NT2/D1 (cell line): ENCODE measurements around the gene RPS6KA4.

Experiments used
- DNase-seq: peaks from one replicate; pipeline ENCODE4 v3.0.0-alpha.2; 2011; ENCODE audit warnings: low read depth, low spot score
- H3K27me3 ChIP-seq: 2 replicates; pipeline ENCODE4 v1.6.0; 2011; ENCODE audit warnings: mild to moderate bottlenecking; ENCODE audit not compliant: insufficient read length, insufficient read depth
- H3K36me3 ChIP-seq: 2 replicates; pipeline ENCODE4 v1.6.1; 2011; ENCODE audit warnings: mild to moderate bottlenecking, low read length, mixed read lengths; ENCODE audit not compliant: insufficient read depth, insufficient read length
- H3K4me1 ChIP-seq: 2 replicates; pipeline ENCODE4 v1.5.1; 2011; ENCODE audit not compliant: insufficient read depth, insufficient read length
- H3K4me3 ChIP-seq: 2 replicates; pipeline ENCODE4 v1.5.1; 2011; ENCODE audit warnings: low read depth; ENCODE audit not compliant: insufficient read length
- H3K9ac ChIP-seq: 2 replicates; pipeline ENCODE4 v1.6.0; 2011; ENCODE audit warnings: low read depth; ENCODE audit not compliant: insufficient read length
- H3K9me3 ChIP-seq: 2 replicates; pipeline ENCODE4 v1.5.1; 2011; ENCODE audit warnings: mild to moderate bottlenecking, low read length; ENCODE audit not compliant: insufficient read depth
- SUZ12 ChIP-seq: IDR thresholded peaks from 2 replicates; pipeline ENCODE4 v1.6.1; 2011; ENCODE audit not compliant: insufficient read length, insufficient read depth; ENCODE audit errors: extremely low read depth
- YY1 ChIP-seq: IDR thresholded peaks from 2 replicates; pipeline ENCODE4 v1.6.1; 2011; ENCODE audit not compliant: insufficient read length, insufficient read depth
- ZNF274 ChIP-seq: IDR thresholded peaks from 2 replicates; pipeline ENCODE4 v1.6.1; 2011; ENCODE audit warnings: mild to moderate bottlenecking, low read depth, low read length

Gene RPS6KA4

GRCh38 chr11:64352995-64353714 lies 5.8 kb upstream of the RPS6KA4 start:
- no peak overlapping the region for H3K4me3 ChIP-seq
- TF ChIP-seq ZNF274 (no peak), SUZ12 (no peak), YY1 (no peak)
- no peaks in the 10 kb centered on the region for H3K36me3 ChIP-seq
- peaks cover 36% of the 10 kb centered on the region for H3K4me1 ChIP-seq
- DNase-seq, result no peak
- no peaks in the 10 kb centered on the region for H3K9me3 ChIP-seq
- H3K9ac ChIP-seq, result peak overlapping the region; percentile 0
- H3K27me3 ChIP-seq, result no peaks in the 10 kb centered on the region

- H3K9me3 ChIP-seq, result no peaks in the 10 kb centered on the region
- no peaks in the 10 kb centered on the region for H3K36me3 ChIP-seq
- DNase-seq, result no peak
- no peak overlapping the region for H3K4me3 ChIP-seq
- TF ChIP-seq SUZ12 (no peak), YY1 (no peak), ZNF274 (no peak)
- peak overlapping the region; percentile 0 for H3K9ac ChIP-seq
- peaks cover 40% of the 10 kb centered on the region for H3K4me1 ChIP-seq
- no peaks in the 10 kb centered on the region for H3K27me3 ChIP-seq
These were observed 5.1 kb upstream of the RPS6KA4 start for GRCh38 chr11:64353715-64354506.

- Histone ChIP-seq H3K4me1 (peaks cover 47% of the 10 kb centered on the region), H3K27me3 (no peaks in the 10 kb centered on the region), H3K4me3 (no peak overlapping the region), H3K36me3 (peaks cover 5% of the 10 kb centered on the region), H3K9me3 (no peaks in the 10 kb centered on the region), H3K9ac (peak overlapping the region; percentile 76)
- peak; percentile 89 for DNase-seq
- TF ChIP-seq YY1 (no peak), SUZ12 (no peak), ZNF274 (no peak)
These were observed 3.7 kb upstream of the RPS6KA4 start for GRCh38 chr11:64355078-64355940.

GRCh38 chr11:64356498-64357411 lies 2.2 kb upstream of the RPS6KA4 start:
- H3K36me3 ChIP-seq, result peaks cover 19% of the 10 kb centered on the region
- no peak overlapping the region for H3K4me3 ChIP-seq
- TF ChIP-seq SUZ12, result no peak
- TF ChIP-seq YY1, result no peak
- no peak for TF ChIP-seq ZNF274
- no peaks in the 10 kb centered on the region for H3K9me3 ChIP-seq
- DNase-seq, result peak; percentile 81
- peak overlapping the region; percentile 62 for H3K9ac ChIP-seq
- H3K27me3 ChIP-seq, result no peaks in the 10 kb centered on the region
- peaks cover 48% of the 10 kb centered on the region for H3K4me1 ChIP-seq

GRCh38 chr11:64357446-64357845 lies 1.5 kb upstream of the RPS6KA4 start:
- no peaks in the 10 kb centered on the region for H3K9me3 ChIP-seq
- TF ChIP-seq ZNF274, result no peak
- no peak overlapping the region for H3K4me3 ChIP-seq
- DNase-seq, result no peak
- peaks cover 48% of the 10 kb centered on the region for H3K4me1 ChIP-seq
- peak overlapping the region; percentile 57 for H3K9ac ChIP-seq
- H3K27me3 ChIP-seq, result no peaks in the 10 kb centered on the region
- peaks cover 26% of the 10 kb centered on the region for H3K36me3 ChIP-seq

- peaks cover 32% of the 10 kb centered on the region for H3K36me3 ChIP-seq
- TF ChIP-seq ZNF274 (no peak), SUZ12 (no peak), YY1 (no peak)
- peak overlapping the region; percentile 95 for H3K4me3 ChIP-seq
- DNase-seq, result no peak
- H3K9ac ChIP-seq, result peak overlapping the region; percentile 94
- no peaks in the 10 kb centered on the region for H3K27me3 ChIP-seq
- no peaks in the 10 kb centered on the region for H3K9me3 ChIP-seq
- peaks cover 48% of the 10 kb centered on the region for H3K4me1 ChIP-seq
These were observed 942 bp upstream of the RPS6KA4 start for GRCh38 chr11:64357904-64358535.
